Body of pancreas (tissue), 4 donors: Measurements from ENCODE around the gene PLCB1.

Experiments
- POLR2A ChIP-seq, 3 donors: fragments of 450-650 bp; IDR thresholded peaks; one replicate each; pipeline ENCODE4 v1.6.1; 2016; ENCODE audit warnings: antibody characterized with exemption in 3 of 3, mild to moderate bottlenecking in 2 of 3
- TF ChIP-seq, protein P1 (sequence below), 7 experiments: fragments of 450-650 bp in 4 of 7; fragments of 200-600 bp in 3 of 7; sonication (generic) in 3 of 7; IDR thresholded peaks; one replicate each; pipeline ENCODE4 v1.5.1; 2016 to 2019; ENCODE audit warnings: antibody characterized with exemption in 7 of 7

DNA sequence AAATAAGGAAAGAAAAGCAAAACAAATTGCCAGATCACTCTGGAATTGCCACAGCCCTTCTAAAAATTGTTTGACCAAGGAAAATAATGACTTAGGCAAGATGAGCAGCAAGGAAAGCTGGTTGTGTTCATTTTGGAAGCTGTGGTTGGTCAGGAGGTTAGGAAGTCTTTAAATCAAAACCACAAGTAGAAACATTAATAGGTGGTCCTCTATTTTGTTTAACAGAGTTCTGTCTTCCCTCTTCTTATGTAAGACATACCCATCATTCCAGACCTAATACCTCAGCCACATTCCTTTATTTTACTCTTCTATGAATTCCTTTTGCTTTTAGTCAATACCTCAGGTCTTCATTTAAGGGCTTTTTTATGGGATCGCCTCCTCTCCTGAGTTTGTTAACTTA is 514.6 kb downstream of the PLCB1 start:
- TF ChIP-seq, protein P1, sequence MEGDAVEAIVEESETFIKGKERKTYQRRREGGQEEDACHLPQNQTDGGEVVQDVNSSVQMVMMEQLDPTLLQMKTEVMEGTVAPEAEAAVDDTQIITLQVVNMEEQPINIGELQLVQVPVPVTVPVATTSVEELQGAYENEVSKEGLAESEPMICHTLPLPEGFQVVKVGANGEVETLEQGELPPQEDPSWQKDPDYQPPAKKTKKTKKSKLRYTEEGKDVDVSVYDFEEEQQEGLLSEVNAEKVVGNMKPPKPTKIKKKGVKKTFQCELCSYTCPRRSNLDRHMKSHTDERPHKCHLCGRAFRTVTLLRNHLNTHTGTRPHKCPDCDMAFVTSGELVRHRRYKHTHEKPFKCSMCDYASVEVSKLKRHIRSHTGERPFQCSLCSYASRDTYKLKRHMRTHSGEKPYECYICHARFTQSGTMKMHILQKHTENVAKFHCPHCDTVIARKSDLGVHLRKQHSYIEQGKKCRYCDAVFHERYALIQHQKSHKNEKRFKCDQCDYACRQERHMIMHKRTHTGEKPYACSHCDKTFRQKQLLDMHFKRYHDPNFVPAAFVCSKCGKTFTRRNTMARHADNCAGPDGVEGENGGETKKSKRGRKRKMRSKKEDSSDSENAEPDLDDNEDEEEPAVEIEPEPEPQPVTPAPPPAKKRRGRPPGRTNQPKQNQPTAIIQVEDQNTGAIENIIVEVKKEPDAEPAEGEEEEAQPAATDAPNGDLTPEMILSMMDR (IDR thresholded peaks at IDR 0.05): no peak
- TF ChIP-seq POLR2A (IDR thresholded peaks at IDR 0.05): no peak
